H9 (cell line): ENCODE results near the gene GRID1. TPM values are rescaled to one million over a fixed set of nuclear protein-coding genes. Genes with fewer than 3 reads are reported as not detected.

Experiments
- DNase-seq: peaks from one replicate; pipeline ENCODE4 v3.0.0-alpha.2; 2017
- H2AFZ ChIP-seq: one replicate; pipeline ENCODE4 v1.6.1; 2013; ENCODE audit warnings: mild to moderate bottlenecking, low read length, control low read depth, moderate library complexity
- H2AK5ac ChIP-seq: 2 replicates; pipeline ENCODE4 v1.6.1; 2013; ENCODE audit warnings: low read length, control low read depth, mixed read lengths; ENCODE audit not compliant: insufficient read length
- H2BK120ac ChIP-seq: one replicate; pipeline ENCODE4 v1.6.1; 2013; ENCODE audit warnings: low read depth, mild to moderate bottlenecking, low read length, control low read depth, inconsistent platforms; ENCODE audit not compliant: poor library complexity, severe bottlenecking
- H2BK12ac ChIP-seq: 2 replicates; pipeline ENCODE4 v1.6.1; 2013; ENCODE audit warnings: low read length, control low read depth, mixed read lengths, low read depth; ENCODE audit not compliant: insufficient read length
- H2BK15ac ChIP-seq: 2 replicates; pipeline ENCODE4 v1.6.1; 2013; ENCODE audit warnings: low read depth, low read length, control low read depth
- H2BK20ac ChIP-seq: one replicate; pipeline ENCODE4 v1.6.1; 2013; ENCODE audit warnings: low read depth, mild to moderate bottlenecking, low read length, control low read depth, inconsistent platforms; ENCODE audit not compliant: poor library complexity, severe bottlenecking
- H2BK5ac ChIP-seq: 2 replicates; pipeline ENCODE4 v1.6.1; 2013; ENCODE audit warnings: low read length, control low read depth, mixed read lengths; ENCODE audit not compliant: insufficient read length
- H3K14ac ChIP-seq: 2 replicates; pipeline ENCODE4 v1.6.1; 2013; ENCODE audit warnings: low read length, control low read depth; ENCODE audit not compliant: insufficient read depth
- H3K18ac ChIP-seq: 2 replicates; pipeline ENCODE4 v1.6.1; 2013; ENCODE audit warnings: low read depth, mild to moderate bottlenecking, mixed read lengths, low read length, control low read depth; ENCODE audit not compliant: insufficient read length
- H3K23ac ChIP-seq: 2 replicates; pipeline ENCODE4 v1.6.1; 2013; ENCODE audit warnings: low read length, control low read depth, mixed read lengths, low read depth; ENCODE audit not compliant: insufficient read length
- H3K23me2 ChIP-seq: 2 replicates; pipeline ENCODE4 v1.6.1; 2013; ENCODE audit warnings: low read depth, mild to moderate bottlenecking, mixed read lengths, low read length, control low read depth; ENCODE audit not compliant: insufficient read length, poor library complexity, severe bottlenecking
- H3K27ac ChIP-seq: 2 replicates; pipeline ENCODE4 v1.5.1; 2013; ENCODE audit warnings: low read length, control low read depth, mixed read lengths, low read depth; ENCODE audit not compliant: insufficient read length
- H3K27me3 ChIP-seq: 2 replicates; pipeline ENCODE4 v1.6.1; 2013; ENCODE audit warnings: low read length, control low read depth, inconsistent platforms; ENCODE audit not compliant: insufficient read depth
- H3K4ac ChIP-seq: 2 replicates; pipeline ENCODE4 v1.6.1; 2013; ENCODE audit warnings: low read depth, mild to moderate bottlenecking, control low read depth, inconsistent platforms, low read length, moderate library complexity
- H3K4me1 ChIP-seq: 2 replicates; pipeline ENCODE4 v1.6.1; 2013; ENCODE audit warnings: low read length, control low read depth, inconsistent platforms; ENCODE audit not compliant: insufficient read depth
- H3K4me2 ChIP-seq: 2 replicates; pipeline ENCODE4 v1.6.1; 2013; ENCODE audit warnings: low read length, control low read depth, mixed read lengths; ENCODE audit not compliant: insufficient read length, insufficient read depth
- H3K56ac ChIP-seq: 2 replicates; pipeline ENCODE4 v1.6.1; 2013; ENCODE audit warnings: low read depth, mild to moderate bottlenecking, mixed read lengths, low read length, control low read depth; ENCODE audit not compliant: insufficient read length
- H3K79me1 ChIP-seq: 2 replicates; pipeline ENCODE4 v1.6.1; 2013; ENCODE audit warnings: low read depth, mild to moderate bottlenecking, moderate library complexity, low read length, control low read depth, inconsistent platforms; ENCODE audit not compliant: insufficient read depth, poor library complexity, severe bottlenecking
- H3K79me2 ChIP-seq: 2 replicates; pipeline ENCODE4 v1.6.1; 2013; ENCODE audit warnings: low read length, control low read depth, inconsistent platforms; ENCODE audit not compliant: insufficient read depth
- H3K9ac ChIP-seq: 2 replicates; pipeline ENCODE4 v1.6.1; 2013; ENCODE audit warnings: low read length, control low read depth, mixed read lengths; ENCODE audit not compliant: insufficient read length; ENCODE audit errors: extremely low read depth
- H3K9me3 ChIP-seq: one replicate; pipeline ENCODE4 v1.6.1; 2013; ENCODE audit warnings: low read depth, low read length, inconsistent platforms; ENCODE audit not compliant: control insufficient read depth
- H3T11ph ChIP-seq: one replicate; pipeline ENCODE4 v1.6.1; 2013; ENCODE audit warnings: mild to moderate bottlenecking, low read length, control low read depth, inconsistent platforms
- H4K20me1 ChIP-seq: one replicate; pipeline ENCODE4 v1.6.1; 2013; ENCODE audit not compliant: control insufficient read depth, insufficient read length, insufficient read depth
- H4K5ac ChIP-seq: 2 replicates; pipeline ENCODE4 v1.6.1; 2013; ENCODE audit warnings: low read depth, mild to moderate bottlenecking, mixed read lengths, low read length, control low read depth; ENCODE audit not compliant: insufficient read length
- H4K8ac ChIP-seq: replicated peaks from 2 replicates; pipeline ENCODE4 v1.6.1; 2013; ENCODE audit warnings: low read length, control low read depth, mixed read lengths, low read depth; ENCODE audit not compliant: insufficient read length
- H4K91ac ChIP-seq: 2 replicates; pipeline ENCODE4 v1.6.1; 2013; ENCODE audit warnings: low read depth, mild to moderate bottlenecking, moderate library complexity, mixed read lengths, low read length, control low read depth; ENCODE audit not compliant: insufficient read length
- H3K27ac Mint-ChIP-seq, 3 experiments: 2 replicates in 2 of 3; 3 replicates in 1 of 3; pipeline ENCODE4 v1.8.0; 2020 to 2021; ENCODE audit warnings: mixed read lengths in 3 of 3, mild to moderate bottlenecking in 1 of 3, moderate library complexity in 1 of 3
- H3K27me3 Mint-ChIP-seq: 2 replicates; pipeline ENCODE4 v1.8.0; 2021; ENCODE audit warnings: low read depth, mild to moderate bottlenecking, moderate library complexity, mixed read lengths
- H3K36me3 Mint-ChIP-seq, 3 experiments: 2 replicates in 2 of 3; 3 replicates in 1 of 3; pipeline ENCODE4 v1.8.0; 2020 to 2021; ENCODE audit warnings: low read depth in 3 of 3, mixed read lengths in 3 of 3; ENCODE audit not compliant: insufficient read depth in 1 of 3
- H3K4me1 Mint-ChIP-seq, 2 experiments: 2 replicates each; pipeline ENCODE4 v1.8.0; 2020; ENCODE audit warnings: mixed read lengths in 2 of 2
- H3K4me3 Mint-ChIP-seq, 2 experiments: 2 replicates in 1 of 2; 3 replicates in 1 of 2; pipeline ENCODE4 v1.8.0; 2020 to 2021; ENCODE audit warnings: mild to moderate bottlenecking in 2 of 2, mixed read lengths in 2 of 2, moderate library complexity in 1 of 2
- H3K9me3 Mint-ChIP-seq, 2 experiments: 2 replicates in 1 of 2; 3 replicates in 1 of 2; pipeline ENCODE4 v1.8.0; 2020; ENCODE audit warnings: mild to moderate bottlenecking in 2 of 2, mixed read lengths in 2 of 2, moderate library complexity in 1 of 2
- WGBS: extraction: QIAGEN DNeasy Blood & Tissue Kit; methylation state at CpG from one replicate; pipeline ENCODE4 v1.1.7; 2013; ENCODE audit warnings: missing lambda C conversion rate, low lambda C conversion rate, mixed read lengths; ENCODE audit not compliant: insufficient read length; ENCODE audit errors: extremely low coverage; 5-methylcytosine and 5-hydroxymethylcytosine counted together
- total RNA-seq: library from RNA; stranded (reverse); gene quantifications from 2 replicates; pipeline ENCODE4 v1.2.1, GENCODE V29; 2021
- TF ChIP-seq, protein P1 (sequence below): fragments of 200-600 bp; sonication (generic); conservative IDR thresholded peaks from 3 replicates; pipeline ENCODE4 v1.8.0; 2021; ENCODE audit warnings: antibody characterized with exemption, mild to moderate bottlenecking

The GRID1 gene
- total RNA-seq, 1 experiment from 2014 or later = 0.35 TPM

DNA sequence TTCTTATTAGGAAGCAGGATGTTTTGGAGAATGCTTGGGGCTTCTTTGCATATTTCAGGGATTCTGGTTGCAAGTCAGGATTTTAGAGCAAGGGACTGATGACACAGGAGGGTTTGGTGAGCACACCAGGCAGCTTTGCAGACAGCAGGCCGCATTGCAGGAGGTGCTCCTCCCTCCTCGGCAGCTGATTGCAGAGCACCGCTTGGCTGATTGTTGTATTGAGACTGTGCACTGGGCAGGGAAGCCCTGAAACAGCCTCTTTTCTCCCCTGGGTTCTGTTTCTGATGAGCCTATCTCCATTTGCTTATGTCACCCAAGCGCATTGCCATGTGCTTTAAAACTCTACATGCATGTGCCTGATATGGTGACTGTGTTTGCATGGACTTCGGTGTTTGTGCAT is 769.6 kb downstream of the GRID1 start:
- H2AFZ ChIP-seq = no peak overlapping the region
- no peak overlapping the region for H2BK20ac ChIP-seq
- no peaks in the 10 kb centered on the region for H3K36me3 Mint-ChIP-seq
- peaks cover 0 to 3% of the 10 kb centered on the region in 2 experiments; a peak in 1 of 4 replicates for H3K4me1 Mint-ChIP-seq
- no peak overlapping the region for H2BK15ac ChIP-seq
- no peak overlapping the region for H2BK120ac ChIP-seq
- H3K9me3 Mint-ChIP-seq = no peaks in the 10 kb centered on the region
- H2BK5ac ChIP-seq = no peak overlapping the region
- no peaks in the 10 kb centered on the region for H3K27me3 Mint-ChIP-seq
- no peaks in the 10 kb centered on the region for H3K79me2 ChIP-seq
- no peak overlapping the region for H3K27ac Mint-ChIP-seq
- no peak overlapping the region for H3K4ac ChIP-seq
- no peak overlapping the region for H2BK12ac ChIP-seq
- H3K9me3 ChIP-seq = no peaks in the 10 kb centered on the region
- no peak overlapping the region for H3K23ac ChIP-seq
- no peaks in the 10 kb centered on the region for H4K20me1 ChIP-seq
- no peak overlapping the region for H4K8ac ChIP-seq
- H3K79me1 ChIP-seq = no peaks in the 10 kb centered on the region
- TF ChIP-seq, protein P1, sequence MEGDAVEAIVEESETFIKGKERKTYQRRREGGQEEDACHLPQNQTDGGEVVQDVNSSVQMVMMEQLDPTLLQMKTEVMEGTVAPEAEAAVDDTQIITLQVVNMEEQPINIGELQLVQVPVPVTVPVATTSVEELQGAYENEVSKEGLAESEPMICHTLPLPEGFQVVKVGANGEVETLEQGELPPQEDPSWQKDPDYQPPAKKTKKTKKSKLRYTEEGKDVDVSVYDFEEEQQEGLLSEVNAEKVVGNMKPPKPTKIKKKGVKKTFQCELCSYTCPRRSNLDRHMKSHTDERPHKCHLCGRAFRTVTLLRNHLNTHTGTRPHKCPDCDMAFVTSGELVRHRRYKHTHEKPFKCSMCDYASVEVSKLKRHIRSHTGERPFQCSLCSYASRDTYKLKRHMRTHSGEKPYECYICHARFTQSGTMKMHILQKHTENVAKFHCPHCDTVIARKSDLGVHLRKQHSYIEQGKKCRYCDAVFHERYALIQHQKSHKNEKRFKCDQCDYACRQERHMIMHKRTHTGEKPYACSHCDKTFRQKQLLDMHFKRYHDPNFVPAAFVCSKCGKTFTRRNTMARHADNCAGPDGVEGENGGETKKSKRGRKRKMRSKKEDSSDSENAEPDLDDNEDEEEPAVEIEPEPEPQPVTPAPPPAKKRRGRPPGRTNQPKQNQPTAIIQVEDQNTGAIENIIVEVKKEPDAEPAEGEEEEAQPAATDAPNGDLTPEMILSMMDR = no peak
- no peak for DNase-seq
- H3K4me2 ChIP-seq = no peak overlapping the region
- H3K14ac ChIP-seq = no peak overlapping the region
- H3K23me2 ChIP-seq = no peaks in the 10 kb centered on the region
- H3K27me3 ChIP-seq = no peaks in the 10 kb centered on the region
- no CpG with 5 or more reads among the region's 5 CpGs for WGBS
- H2AK5ac ChIP-seq = no peak overlapping the region
- H3K4me3 Mint-ChIP-seq = no peak overlapping the region
- no peaks in the 10 kb centered on the region for H3K4me1 ChIP-seq
- no peak overlapping the region for H3K56ac ChIP-seq
- H3K9ac ChIP-seq = no peak overlapping the region
- no peak overlapping the region for H3K18ac ChIP-seq
- H3T11ph ChIP-seq = no peak overlapping the region
- no peak overlapping the region for H4K91ac ChIP-seq
- no peak overlapping the region for H4K5ac ChIP-seq
- H3K27ac ChIP-seq = no peak overlapping the region
